OCI-LY7 (cell line): ENCODE data around the gene MACO1. TPM values are rescaled to one million over a fixed set of nuclear protein-coding genes. Genes with fewer than 3 reads are reported as not detected.

Experiments used
- BruUV-seq: library from RNA; stranded (reverse); fragments of 400-500 nt; replicated peaks from 2 replicates; lab custom pipeline; 2021; lab: Mats Ljungman, UMichigan
- CTCF ChIA-PET: fragments of 300-600 bp; sonication (Branson Sonifier 250); formaldehyde crosslinking; loops from one replicate; lab custom pipeline; 2022; ENCODE audit warnings: antibody characterized with exemption; ENCODE audit not compliant: unreplicated experiment; lab: Charles Lee
- POLR2A ChIA-PET: fragments of 300-600 bp; sonication (Branson Sonifier 250); formaldehyde crosslinking; loops from one replicate; lab custom pipeline; 2022; ENCODE audit warnings: antibody characterized with exemption; lab: Charles Lee
- DNase-seq: peaks from one replicate; pipeline ENCODE4 v3.0.0-alpha.2; 2015; ENCODE audit warnings: low spot score
- H2AFZ ChIP-seq: fragments of 200-600 bp; sonication (generic), shearing (Covaris generic); 2 replicates; pipeline ENCODE4 v1.6.1; 2014; ENCODE audit warnings: mild to moderate bottlenecking, antibody characterized with exemption, low read length, moderate library complexity
- H3K27ac ChIP-seq: fragments of 200-600 bp; sonication (generic); 2 replicates; pipeline ENCODE4 v1.5.1; 2014; ENCODE audit warnings: mixed run types, low read depth, mild to moderate bottlenecking, moderate library complexity, low read length, inconsistent platforms; ENCODE audit not compliant: poor library complexity, severe bottlenecking
- H3K36me3 ChIP-seq: fragments of 200-600 bp; sonication (generic); 2 replicates; pipeline ENCODE4 v1.6.1; 2014; ENCODE audit warnings: mild to moderate bottlenecking, antibody characterized with exemption, low read length, moderate library complexity, mixed read lengths; ENCODE audit not compliant: insufficient read depth
- H3K4me1 ChIP-seq: fragments of 200-600 bp; sonication (generic); 2 replicates; pipeline ENCODE4 v1.5.1; 2014; ENCODE audit warnings: mild to moderate bottlenecking, low read length; ENCODE audit not compliant: insufficient read depth, poor library complexity, severe bottlenecking
- H3K4me2 ChIP-seq: fragments of 200-600 bp; sonication (generic); 2 replicates; pipeline ENCODE4 v1.6.1; 2014; ENCODE audit warnings: mild to moderate bottlenecking, low read length
- H3K4me3 ChIP-seq: fragments of 200-600 bp; sonication (generic); 2 replicates; pipeline ENCODE4 v1.5.1; 2014; ENCODE audit warnings: mild to moderate bottlenecking, low read depth, low read length; ENCODE audit not compliant: poor library complexity, severe bottlenecking
- H3K79me2 ChIP-seq: fragments of 200-600 bp; sonication (generic); 2 replicates; pipeline ENCODE4 v1.6.1; 2016; ENCODE audit warnings: low read depth, mild to moderate bottlenecking, low read length, moderate library complexity, mixed read lengths; ENCODE audit not compliant: insufficient read depth
- H3K9me2 ChIP-seq: fragments of 200-600 bp; sonication (generic); 2 replicates; pipeline ENCODE4 v1.6.1; 2016; ENCODE audit warnings: mild to moderate bottlenecking, low read length, mixed read lengths; ENCODE audit not compliant: insufficient read depth
- H3K9me3 ChIP-seq: fragments of 200-600 bp; sonication (generic); 2 replicates; pipeline ENCODE4 v1.6.1; 2014; ENCODE audit warnings: mild to moderate bottlenecking, mixed run types, low read length, mixed read lengths
- H4K20me1 ChIP-seq: fragments of 200-600 bp; sonication (generic); 2 replicates; pipeline ENCODE4 v1.6.1; 2014; ENCODE audit warnings: mild to moderate bottlenecking, antibody characterized with exemption, low read length, moderate library complexity, mixed read lengths; ENCODE audit not compliant: insufficient read depth
- CTCF ChIP-seq: fragments of 200-600 bp; sonication (generic); conservative IDR thresholded peaks from 2 replicates; pipeline ENCODE4 v1.5.1; 2014; ENCODE audit warnings: mild to moderate bottlenecking, antibody characterized with exemption, low read length, moderate library complexity, mixed read lengths
- EZH2phosphoT487 ChIP-seq: fragments of 200-600 bp; sonication (generic); IDR thresholded peaks from 2 replicates; pipeline ENCODE4 v1.6.1; 2018; ENCODE audit warnings: low read depth, borderline replicate concordance, mild to moderate bottlenecking, mixed run types, antibody characterized with exemption, low read length, moderate library complexity, mixed read lengths
- intact Hi-C: fragments of 100-400 bp; cut with micrococcal nuclease; formaldehyde crosslinking; loops from one replicate; pipeline ENCODE4 v1.10.0; 2022; ENCODE audit not compliant: unreplicated experiment
- total RNA-seq, 2 experiments: library from RNA; depleted of rRNA in 1 of 2; stranded (reverse); fragments of >200 nt in 1 of 2; shearing (Covaris generic) in 1 of 2; gene quantifications; 2 replicates each; pipeline ENCODE4 v1.2.3, GENCODE V29; 2014 to 2022

MACO1 gene
- total RNA-seq, 2 experiments from 2014 or later: 11.8 to 18.6 TPM

- H3K4me3 ChIP-seq: no peak overlapping the region
These were observed 96.1 kb downstream of the MACO1 start for GRCh38 chr1:25526753-25527152.

GRCh38 chr1:25527226-25527846 is 96.6 kb downstream of the MACO1 start:
- POLR2A ChIA-PET: interaction anchor here (0.6 kb wide), 1 partner anchor 38 kb away, joined by 4 read pairs; no protein-coding TSS in a partner anchor
- no TSS peak for BruUV-seq
- TF ChIP-seq CTCF: no peak
- no peak for TF ChIP-seq EZH2phosphoT487

More at GRCh38 chr1:25526753-25527152, 96.1 kb downstream of the MACO1 start:
- BruUV-seq: no TSS peak
- no peak overlapping the region for H2AFZ ChIP-seq
- no peaks in the 10 kb centered on the region for H3K9me3 ChIP-seq
- no peak overlapping the region for H3K27ac ChIP-seq
- no peak overlapping the region for H3K4me2 ChIP-seq
- no peaks in the 10 kb centered on the region for H3K79me2 ChIP-seq
- no peaks in the 10 kb centered on the region for H3K4me1 ChIP-seq
- POLR2A ChIA-PET: interaction anchor here (0.6 kb wide), 1 partner anchor 38 kb away, joined by 4 read pairs; no protein-coding TSS in a partner anchor
- H3K9me2 ChIP-seq: no peaks in the 10 kb centered on the region
- H4K20me1 ChIP-seq: no peaks in the 10 kb centered on the region
- intact Hi-C loops: no loop called here
- H3K36me3 ChIP-seq: no peaks in the 10 kb centered on the region
- CTCF ChIA-PET: no interaction called here
- DNase-seq: no peak
- TF ChIP-seq EZH2phosphoT487: no peak
- TF ChIP-seq CTCF: no peak

GRCh38 chr1:25527946-25528595 is 97.4 kb downstream of the MACO1 start:
- Histone ChIP-seq H3K9me3 (no peaks in the 10 kb centered on the region), H3K4me1 (no peaks in the 10 kb centered on the region), H2AFZ (no peak overlapping the region), H3K79me2 (no peaks in the 10 kb centered on the region), H3K27ac (no peak overlapping the region), H3K4me2 (no peak overlapping the region), H4K20me1 (no peaks in the 10 kb centered on the region), H3K4me3 (no peak overlapping the region), H3K9me2 (no peaks in the 10 kb centered on the region), H3K36me3 (no peaks in the 10 kb centered on the region)
- no peak for TF ChIP-seq CTCF
- TF ChIP-seq EZH2phosphoT487: no peak
- DNase-seq: no peak
- no TSS peak for BruUV-seq
- ChIA-PET CTCF (no interaction called here), POLR2A (no interaction called here)
- intact Hi-C loops: no loop called here

More at GRCh38 chr1:25527226-25527846, 96.6 kb downstream of the MACO1 start:
- Histone ChIP-seq H3K9me2 (no peaks in the 10 kb centered on the region), H3K4me1 (no peaks in the 10 kb centered on the region), H2AFZ (no peak overlapping the region), H4K20me1 (no peaks in the 10 kb centered on the region), H3K27ac (no peak overlapping the region), H3K9me3 (no peaks in the 10 kb centered on the region), H3K4me2 (no peak overlapping the region), H3K4me3 (no peak overlapping the region), H3K36me3 (no peaks in the 10 kb centered on the region), H3K79me2 (no peaks in the 10 kb centered on the region)
- no peak for DNase-seq
- CTCF ChIA-PET: no interaction called here
- intact Hi-C loops: no loop called here
